WTC11 (cell line): Measurements from ENCODE around the gene RASL11A. TPM values are rescaled to one million over a fixed set of nuclear protein-coding genes. Genes with fewer than 3 reads are reported as not detected.

Experiments used
- total RNA-seq: library from RNA; stranded (reverse); gene quantifications from 3 replicates; pipeline ENCODE4 v1.2.3, GENCODE V29; 2021

Gene RASL11A
- total RNA-seq, 1 experiment from 2014 or later: 3.5 TPM

Other genes starting within 250 kb of the RASL11A start
- gene USP12, start 99.0 kb upstream of the RASL11A start, total RNA-seq: 23.1 to 26.1 TPM (median 25.1 TPM) in 3 replicates
- gene RPL21, start 19.3 kb upstream of the RASL11A start, total RNA-seq: 1,082 to 1,187 TPM (median 1,146 TPM) in 3 replicates
- gene GTF3A, start 153.8 kb downstream of the RASL11A start, total RNA-seq: 77.0 to 88.7 TPM (median 78.4 TPM) in 3 replicates
- 42.0 to 50.0 TPM (median 45.1 TPM) in 3 replicates for gene MTIF3, start 179.7 kb downstream of the RASL11A start, total RNA-seq